PC-9 (cell line): ENCODE data around the gene LRP1B. TPM values are rescaled to one million over a fixed set of nuclear protein-coding genes. Genes with fewer than 3 reads are reported as not detected.

Experiments used
- BruUV-seq: library from RNA; stranded (reverse); fragments of 400-500 nt; replicated peaks from 2 replicates; lab custom pipeline; 2021; lab: Mats Ljungman, UMichigan
- CTCF ChIA-PET: fragments of 300-600 bp; sonication (Branson Sonifier 250); formaldehyde crosslinking; loops from one replicate; lab custom pipeline; 2022; ENCODE audit warnings: antibody characterized with exemption; lab: Charles Lee
- POLR2A ChIA-PET: fragments of 300-600 bp; sonication (Branson Sonifier 250); formaldehyde crosslinking; loops from one replicate; lab custom pipeline; 2022; ENCODE audit warnings: antibody characterized with exemption; ENCODE audit not compliant: unreplicated experiment; lab: Charles Lee
- DNase-seq, 2 experiments: peaks; one replicate each; pipeline versions ENCODE4 v3.0.0 to v3.0.0-alpha.2; 2015 to 2022; ENCODE audit warnings: mixed read lengths in 1 of 2
- H2AFZ ChIP-seq: fragments of 200-600 bp; sonication (generic); 2 replicates; pipeline ENCODE4 v1.8.1; 2017; ENCODE audit warnings: antibody characterized with exemption
- H3F3A ChIP-seq: fragments of 200-600 bp; sonication (generic); 2 replicates; pipeline ENCODE4 v1.8.1; 2017; ENCODE audit warnings: antibody characterized with exemption, mild to moderate bottlenecking, low read depth; ENCODE audit not compliant: insufficient read depth
- H3K27ac ChIP-seq: fragments of 200-600 bp; sonication (generic); 2 replicates; pipeline ENCODE4 v1.6.1; 2016; ENCODE audit warnings: mixed run types
- H3K27me3 ChIP-seq: fragments of 200-600 bp; sonication (generic); 2 replicates; pipeline ENCODE4 v1.6.1; 2016; ENCODE audit warnings: low read depth, mixed run types; ENCODE audit not compliant: insufficient read depth
- H3K36me3 ChIP-seq: fragments of 200-600 bp; sonication (generic); 2 replicates; pipeline ENCODE4 v1.6.1; 2016; ENCODE audit warnings: low read depth, mixed run types
- H3K4me1 ChIP-seq: fragments of 200-600 bp; sonication (generic); replicated peaks from 2 replicates; pipeline ENCODE4 v1.6.1; 2016; ENCODE audit warnings: mixed run types; ENCODE audit not compliant: insufficient read depth
- H3K4me2 ChIP-seq: fragments of 200-600 bp; sonication (generic); 2 replicates; pipeline ENCODE4 v1.6.1; 2017; ENCODE audit warnings: mixed run types
- H3K4me3 ChIP-seq: fragments of 200-600 bp; sonication (generic); 2 replicates; pipeline ENCODE4 v1.6.1; 2016; ENCODE audit warnings: mixed run types
- H3K79me2 ChIP-seq: fragments of 200-600 bp; sonication (generic); 2 replicates; pipeline ENCODE4 v1.6.1; 2017; ENCODE audit warnings: low read depth, mixed run types
- H3K9me2 ChIP-seq: fragments of 200-600 bp; sonication (generic); 2 replicates; pipeline ENCODE4 v1.8.1; 2017; ENCODE audit warnings: mild to moderate bottlenecking; ENCODE audit not compliant: insufficient read depth
- H3K9me3 ChIP-seq: fragments of 200-600 bp; sonication (generic); 2 replicates; pipeline ENCODE4 v1.8.1; 2016; ENCODE audit warnings: low read depth; ENCODE audit not compliant: insufficient read depth
- H4K20me1 ChIP-seq: fragments of 200-600 bp; sonication (generic); 2 replicates; pipeline ENCODE4 v1.8.1; 2017; ENCODE audit not compliant: insufficient read depth
- EZH2 ChIP-seq: fragments of 200-600 bp; sonication (generic); IDR thresholded peaks from 2 replicates; pipeline ENCODE4 v1.8.0; 2017; ENCODE audit warnings: antibody characterized with exemption, low read depth
- intact Hi-C: fragments of 100-400 bp; cut with micrococcal nuclease; formaldehyde crosslinking; loops from one replicate; pipeline ENCODE4 v1.10.0; 2022; ENCODE audit not compliant: unreplicated experiment
- total RNA-seq: library from RNA; stranded (reverse); gene quantifications from 2 replicates; pipeline ENCODE4 v1.2.3, GENCODE V29; 2021
- TF ChIP-seq, protein P1 (sequence below): fragments of 200-600 bp; sonication (generic); conservative IDR thresholded peaks from 2 replicates; pipeline ENCODE4 v1.6.1; 2017; ENCODE audit warnings: mixed run types, antibody characterized with exemption, mild to moderate bottlenecking, moderate library complexity

LRP1B gene
- total RNA-seq, 1 experiment from 2014 or later: 1.7 TPM

DNA sequence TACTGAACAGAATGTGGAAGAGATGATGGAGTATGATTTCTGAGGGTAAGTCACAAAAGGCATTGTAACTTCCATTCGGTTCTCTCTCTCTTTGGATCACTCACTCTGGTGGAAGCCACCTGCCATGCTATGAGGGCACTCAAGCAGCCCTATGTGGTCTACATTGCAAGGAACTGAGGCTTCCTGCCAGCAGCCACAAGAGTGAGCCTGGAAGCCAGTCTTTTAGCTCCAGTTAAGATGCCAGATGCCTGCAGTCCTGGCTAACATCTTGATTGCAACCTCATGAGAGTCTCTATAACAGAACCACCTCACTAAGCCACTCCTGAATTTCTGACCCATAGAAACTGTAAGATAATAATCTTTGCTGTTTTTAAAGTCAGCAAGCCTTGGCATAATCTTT is 935.7 kb downstream of the LRP1B start:
- Histone ChIP-seq H3K9me3 (no peaks in the 10 kb centered on the region), H3K79me2 (no peaks in the 10 kb centered on the region), H3K9me2 (no peaks in the 10 kb centered on the region), H3K36me3 (no peaks in the 10 kb centered on the region), H3K4me1 (no peaks in the 10 kb centered on the region), H3K4me2 (no peak overlapping the region), H3K4me3 (no peak overlapping the region), H3K27ac (no peak overlapping the region), H3F3A (no peaks in the 10 kb centered on the region), H4K20me1 (no peaks in the 10 kb centered on the region), H2AFZ (no peak overlapping the region), H3K27me3 (no peaks in the 10 kb centered on the region)
- intact Hi-C loops: loop anchor here (10.0 kb wide), 1 partner anchor 210 kb away; no protein-coding TSS in a partner anchor
- no TSS peak for BruUV-seq
- CTCF ChIA-PET: no interaction called here
- TF ChIP-seq, protein P1, sequence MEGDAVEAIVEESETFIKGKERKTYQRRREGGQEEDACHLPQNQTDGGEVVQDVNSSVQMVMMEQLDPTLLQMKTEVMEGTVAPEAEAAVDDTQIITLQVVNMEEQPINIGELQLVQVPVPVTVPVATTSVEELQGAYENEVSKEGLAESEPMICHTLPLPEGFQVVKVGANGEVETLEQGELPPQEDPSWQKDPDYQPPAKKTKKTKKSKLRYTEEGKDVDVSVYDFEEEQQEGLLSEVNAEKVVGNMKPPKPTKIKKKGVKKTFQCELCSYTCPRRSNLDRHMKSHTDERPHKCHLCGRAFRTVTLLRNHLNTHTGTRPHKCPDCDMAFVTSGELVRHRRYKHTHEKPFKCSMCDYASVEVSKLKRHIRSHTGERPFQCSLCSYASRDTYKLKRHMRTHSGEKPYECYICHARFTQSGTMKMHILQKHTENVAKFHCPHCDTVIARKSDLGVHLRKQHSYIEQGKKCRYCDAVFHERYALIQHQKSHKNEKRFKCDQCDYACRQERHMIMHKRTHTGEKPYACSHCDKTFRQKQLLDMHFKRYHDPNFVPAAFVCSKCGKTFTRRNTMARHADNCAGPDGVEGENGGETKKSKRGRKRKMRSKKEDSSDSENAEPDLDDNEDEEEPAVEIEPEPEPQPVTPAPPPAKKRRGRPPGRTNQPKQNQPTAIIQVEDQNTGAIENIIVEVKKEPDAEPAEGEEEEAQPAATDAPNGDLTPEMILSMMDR: no peak
- TF ChIP-seq EZH2: no peak
- DNase-seq: no peak
- POLR2A ChIA-PET: no interaction called here

DNA sequence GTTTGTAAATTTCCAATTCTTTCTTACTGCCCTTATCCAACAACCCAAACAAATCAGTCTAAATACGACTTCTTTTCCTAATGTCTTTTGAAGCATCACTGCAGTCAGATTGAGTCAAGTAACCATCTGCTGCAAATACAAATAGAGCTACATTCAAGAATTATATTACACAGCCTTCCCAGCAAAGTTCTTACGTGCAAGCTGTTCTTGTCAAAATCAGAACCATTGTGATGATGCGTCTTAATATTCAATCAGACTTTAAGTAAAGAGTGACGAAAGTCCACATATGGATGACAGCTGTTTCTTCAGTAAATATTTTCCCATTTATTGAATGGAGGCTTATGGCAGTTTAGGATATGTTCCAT is 943.8 kb downstream of the LRP1B start:
- POLR2A ChIA-PET: no interaction called here
- no peaks in the 10 kb centered on the region for H3K27me3 ChIP-seq
- H3F3A ChIP-seq: no peaks in the 10 kb centered on the region
- H3K27ac ChIP-seq: no peak overlapping the region
- no peaks in the 10 kb centered on the region for H3K9me3 ChIP-seq
- intact Hi-C loops: no loop called here
- H3K9me2 ChIP-seq: no peaks in the 10 kb centered on the region
- no peaks in the 10 kb centered on the region for H3K4me1 ChIP-seq
- no peak for TF ChIP-seq EZH2
- TF ChIP-seq, protein P1: no peak
- no peak for DNase-seq
- no peak overlapping the region for H3K4me2 ChIP-seq
- BruUV-seq: no TSS peak
- H3K36me3 ChIP-seq: no peaks in the 10 kb centered on the region
- no peaks in the 10 kb centered on the region for H3K79me2 ChIP-seq
- no peak overlapping the region for H3K4me3 ChIP-seq
- no peaks in the 10 kb centered on the region for H4K20me1 ChIP-seq
- H2AFZ ChIP-seq: no peak overlapping the region
- CTCF ChIA-PET: no interaction called here

GRCh38 chr2:141186413-141187074 is 944.3 kb downstream of the LRP1B start:
- Histone ChIP-seq H3K9me2 (no peaks in the 10 kb centered on the region), H3K79me2 (no peaks in the 10 kb centered on the region), H3K4me2 (no peak overlapping the region), H3K27me3 (no peaks in the 10 kb centered on the region), H3F3A (no peaks in the 10 kb centered on the region), H3K9me3 (no peaks in the 10 kb centered on the region), H2AFZ (no peak overlapping the region), H4K20me1 (no peaks in the 10 kb centered on the region), H3K4me3 (no peak overlapping the region), H3K4me1 (no peaks in the 10 kb centered on the region), H3K36me3 (no peaks in the 10 kb centered on the region), H3K27ac (no peak overlapping the region)
- no peak for DNase-seq
- ChIA-PET CTCF (no interaction called here), POLR2A (no interaction called here)
- no peak for TF ChIP-seq EZH2
- TF ChIP-seq, protein P1: no peak
- no TSS peak for BruUV-seq
- intact Hi-C loops: no loop called here
